Stimulated activated CD8-positive, alpha-beta memory T cell treated with anti-CD3 and anti-CD28 coated beads, Interleukin-2, amount 100 ng/mL, for 1 hour (primary cell): Measurements from ENCODE around the gene TMEM114.
"Not testable (repeated sequence)": the region's sequence is repeated elsewhere in the genome, so short reads cannot be mapped to it uniquely, and the experiment has no call there.

Source experiments
- DNase-seq, 2 donors: peaks; one replicate each; pipeline ENCODE4 v3.0.0-alpha.2; 2020; ENCODE audit warnings: low read depth in 2 of 2

TMEM114 gene

GRCh38 chr16:8576141-8577004, 13.9 kb downstream of the TMEM114 start:
- no peak for DNase-seq

DNA sequence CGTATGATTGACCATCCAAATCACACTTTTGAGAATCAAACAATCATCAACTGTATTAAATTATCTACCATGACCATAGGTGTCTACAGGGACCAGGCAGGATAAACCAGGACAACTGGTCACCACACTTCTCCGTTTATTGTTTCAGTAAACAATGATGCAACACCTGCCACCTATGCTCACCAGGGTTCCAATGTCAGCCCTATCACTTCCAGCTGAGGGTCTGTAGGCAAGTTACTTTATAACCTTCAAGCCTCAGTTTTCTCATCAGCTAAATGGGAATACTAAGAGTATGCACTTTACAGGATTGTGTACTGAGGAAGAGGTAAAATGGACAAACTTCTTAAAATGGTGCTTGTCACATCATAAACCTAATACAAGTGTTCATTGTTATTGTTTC, 14.9 kb downstream of the TMEM114 start:
- no peak for DNase-seq

- no peak for DNase-seq
Measured at GRCh38 chr16:8572919-8573724, 17.2 kb downstream of the TMEM114 start.

DNA sequence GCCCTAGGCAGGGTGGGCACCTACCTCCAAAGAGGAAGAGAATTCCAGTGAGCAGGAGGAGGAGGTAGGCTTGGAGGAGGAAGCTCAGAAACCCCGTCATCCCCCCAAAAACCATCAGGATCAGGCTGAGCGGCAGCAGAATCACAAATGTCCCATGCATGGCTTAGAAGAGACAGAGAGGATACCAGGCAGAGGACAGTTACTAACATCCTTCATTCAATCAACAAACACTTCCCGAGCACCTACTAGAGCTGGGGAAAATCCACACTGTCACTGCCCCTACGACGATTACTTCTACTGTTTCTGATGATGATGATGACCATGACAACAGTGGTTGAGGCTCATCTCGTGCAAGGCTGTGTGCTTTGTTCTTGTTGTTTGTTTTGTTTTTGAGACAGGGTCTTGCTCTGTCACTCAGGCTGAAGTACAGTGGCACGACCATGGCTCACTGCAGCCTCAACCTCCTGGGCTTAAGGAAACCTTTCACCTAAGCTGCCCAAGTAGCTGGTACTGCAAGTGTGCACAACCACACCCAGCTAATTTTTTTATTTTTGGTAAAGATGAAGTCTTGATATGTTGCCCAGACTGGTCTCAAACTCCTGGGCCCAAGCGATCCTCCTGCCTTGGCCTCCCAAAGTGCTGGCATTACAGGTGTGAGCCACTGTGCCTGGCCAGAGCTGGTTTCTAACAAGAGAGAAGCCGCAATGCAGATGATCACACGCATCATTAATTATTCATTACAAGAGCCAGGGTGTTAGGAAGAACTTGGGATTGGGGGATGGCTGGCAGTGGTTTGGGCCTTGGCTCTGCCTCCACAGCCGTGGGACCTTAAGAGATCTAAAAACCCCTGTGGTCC, 18.0 kb downstream of the TMEM114 start:
- DNase-seq: no peak

- no peak for DNase-seq
Measured at GRCh38 chr16:8571061-8571596, 19.2 kb downstream of the TMEM114 start.

GRCh38 chr16:8570393-8570792, 19.9 kb downstream of the TMEM114 start:
- not testable (repeated sequence) for DNase-seq

DNA sequence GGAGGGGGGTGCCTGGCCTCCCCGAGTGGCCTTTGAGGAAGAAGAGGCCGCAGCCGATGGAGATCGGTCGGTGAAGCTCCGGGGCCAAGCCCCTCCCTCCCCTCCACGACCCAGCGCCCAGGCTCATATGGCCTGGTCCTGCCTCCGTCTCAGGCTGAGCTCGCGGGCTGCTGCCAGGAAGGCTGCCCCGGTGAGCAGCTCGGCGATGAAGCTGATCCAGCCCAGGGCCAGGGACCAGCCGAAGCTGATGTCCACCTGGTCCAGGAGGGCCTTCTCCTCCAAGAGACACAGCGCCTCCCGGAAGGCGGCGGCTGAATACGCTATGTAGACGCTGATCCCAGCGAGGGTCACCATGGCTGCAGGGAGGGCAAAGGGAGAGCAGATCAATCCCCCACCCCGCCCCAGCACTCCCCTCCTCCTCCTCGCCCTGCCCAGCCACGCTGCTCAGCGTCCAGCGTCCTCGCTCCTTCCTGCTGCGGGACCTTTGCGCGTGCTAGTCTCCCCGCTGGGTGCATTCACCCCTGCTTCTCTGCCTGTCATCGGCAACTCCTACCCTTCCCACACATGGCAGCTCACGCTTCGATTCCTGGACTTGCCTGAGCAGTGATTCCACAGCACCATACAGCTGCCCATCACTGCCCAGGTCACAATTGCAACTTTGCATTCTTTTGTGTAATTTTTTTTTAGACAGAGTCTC, 20.5 kb downstream of the TMEM114 start:
- no peak for DNase-seq

GRCh38 chr16:8568231-8568617, 22.1 kb downstream of the TMEM114 start:
- DNase-seq: no peak

- DNase-seq: peak; percentile 32 to 41
Measured at GRCh38 chr16:8567355-8568230, 22.7 kb downstream of the TMEM114 start.

DNA sequence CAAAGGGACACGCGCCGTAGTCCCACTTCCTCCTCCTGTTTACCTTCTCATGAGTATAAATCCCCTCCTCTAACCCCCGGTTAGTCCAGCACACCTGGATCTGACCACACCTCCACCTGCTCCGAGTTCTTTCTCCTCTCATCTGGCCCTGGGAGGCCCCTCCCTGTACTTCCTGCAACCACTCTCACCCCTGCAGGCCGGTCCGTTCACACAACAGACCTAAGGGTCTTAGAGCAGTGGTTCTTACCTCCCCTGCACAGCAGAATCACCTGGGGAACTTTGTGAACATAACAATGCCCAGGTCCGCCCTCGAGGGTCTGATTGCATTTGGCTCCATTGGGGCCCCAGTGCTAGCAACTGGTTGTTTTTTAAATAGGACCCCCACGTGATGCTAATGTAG, 24.8 kb downstream of the TMEM114 start:
- DNase-seq: no peak

DNA sequence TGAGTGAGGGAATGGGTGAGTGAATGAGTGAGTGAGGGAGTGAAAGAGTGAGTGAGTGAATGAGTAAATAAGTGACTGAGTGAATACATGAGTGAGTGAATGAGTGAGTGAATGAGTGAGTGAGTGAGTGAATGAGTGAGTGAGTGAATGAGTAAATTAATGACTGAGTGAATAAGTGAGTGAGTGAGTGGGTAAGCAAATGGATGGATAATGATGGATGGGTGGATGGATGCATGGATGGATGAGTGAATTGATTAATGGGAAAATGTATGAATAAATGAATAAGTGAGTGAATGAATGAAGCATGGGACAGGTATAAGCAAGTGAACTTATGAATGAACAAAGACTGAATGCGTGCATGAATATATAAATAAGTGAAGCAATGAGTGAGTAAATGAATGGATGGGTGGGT, 25.4 kb downstream of the TMEM114 start:
- no peak for DNase-seq

GRCh38 chr16:8563944-8564540, 26.3 kb downstream of the TMEM114 start:
- not testable (repeated sequence) for DNase-seq

DNA sequence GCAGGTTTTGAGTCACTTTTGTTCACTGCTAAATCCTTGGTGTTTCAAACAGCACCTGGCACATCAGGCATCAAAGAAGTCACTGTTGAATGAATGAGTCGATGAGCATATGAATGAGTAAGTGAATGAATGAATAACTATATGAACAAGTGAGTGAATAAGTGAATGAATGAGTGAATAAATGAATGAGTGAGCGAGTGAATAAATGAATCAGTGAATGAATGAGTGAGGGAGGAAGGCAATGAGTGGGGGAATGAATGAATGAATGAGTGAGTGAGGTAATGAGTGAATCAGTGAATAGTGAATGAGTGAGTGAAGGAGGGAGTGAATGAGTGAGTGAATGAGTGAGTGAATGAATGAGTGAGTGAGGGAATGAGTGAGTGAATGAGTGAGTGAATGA, 28.8 kb downstream of the TMEM114 start:
- DNase-seq: no peak

- DNase-seq: no peak
Measured at GRCh38 chr16:8555400-8555799, 34.9 kb downstream of the TMEM114 start.

DNA sequence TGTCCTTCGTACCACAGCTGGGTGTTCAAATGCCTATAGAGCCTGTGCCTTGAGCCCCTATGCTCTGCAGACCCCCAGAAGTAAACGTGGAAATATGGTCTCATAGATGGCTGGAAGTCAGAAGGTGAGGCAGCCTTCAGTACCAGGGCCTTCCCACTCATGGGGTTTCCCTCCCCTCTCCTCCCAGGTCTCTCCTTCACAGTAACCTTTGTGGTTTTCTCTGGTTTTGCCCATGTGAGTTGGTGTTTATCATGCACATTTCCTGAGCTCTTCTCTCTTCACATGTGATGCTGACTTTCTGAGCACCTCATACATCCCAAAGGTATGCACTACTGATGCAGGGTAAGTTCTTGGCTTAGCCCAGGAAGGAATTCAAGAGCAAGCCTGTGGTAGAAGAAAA, 35.4 kb downstream of the TMEM114 start:
- DNase-seq: no peak

- no peak for DNase-seq
Measured at GRCh38 chr16:8554022-8554421, 36.3 kb downstream of the TMEM114 start.

DNA sequence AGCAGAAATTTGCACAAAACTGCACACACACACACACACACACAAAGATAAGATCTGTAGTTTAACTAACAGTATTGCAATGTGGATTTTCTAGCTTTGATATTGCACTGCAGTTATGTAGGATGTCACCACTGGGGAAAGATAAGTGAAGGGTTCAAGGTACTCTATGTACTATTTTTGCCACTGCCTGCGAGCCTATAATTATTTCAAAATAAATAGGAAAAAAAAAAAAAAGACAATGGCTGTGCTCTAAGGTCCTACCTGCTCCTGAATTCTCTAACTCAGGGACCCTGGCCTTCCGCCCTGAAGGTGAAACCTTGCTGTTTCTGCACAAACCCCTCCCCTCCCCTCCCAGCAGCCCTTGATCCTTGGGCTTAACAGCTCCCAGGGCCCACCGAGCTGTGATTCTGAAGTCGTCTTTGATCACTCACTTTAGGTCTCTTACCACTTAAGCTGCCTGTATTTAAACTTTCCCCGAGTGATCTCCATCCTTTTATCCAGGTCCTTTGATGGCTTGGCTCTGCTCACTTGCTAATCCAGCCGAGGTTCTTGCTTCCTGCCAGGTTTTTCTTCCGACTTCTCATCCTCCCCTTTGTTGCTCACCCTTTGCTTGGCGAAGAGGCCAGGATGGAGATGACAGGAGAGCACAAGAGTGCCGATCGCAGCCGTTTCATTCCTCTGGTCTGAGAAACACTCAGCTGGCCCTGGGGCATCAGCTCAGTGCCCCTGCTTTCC, 37.7 kb downstream of the TMEM114 start:
- DNase-seq: no peak

GRCh38 chr16:8551388-8552332, 38.7 kb downstream of the TMEM114 start:
- DNase-seq: no peak
